Head of caudate nucleus (tissue), 42 donors: Measurements from ENCODE around the gene TMEM63A.
"Not testable (repeated sequence)": the region's sequence is repeated elsewhere in the genome, so short reads cannot be mapped to it uniquely, and the experiment has no call there.

ENCODE experiments used
- DNase-seq, 42 donors: peaks; one replicate each; pipeline versions ENCODE4 v3.0.0 to v3.0.0-alpha.2; 2020 to 2021; ENCODE audit warnings: mixed read lengths in 7 of 42
- intact Hi-C: fragments of 100-400 bp; cut with DNase I; formaldehyde crosslinking; loops from one replicate; pipeline ENCODE4 v1.15.0; 2022

Gene TMEM63A

GRCh38 chr1:225852413-225853124 lies 29.6 kb downstream of the TMEM63A start:
- intact Hi-C loops = no loop called here
- DNase-seq = no peak

GRCh38 chr1:225851805-225852204 lies 30.4 kb downstream of the TMEM63A start:
- no peak for DNase-seq
- intact Hi-C loops = no loop called here

- intact Hi-C loops = no loop called here
- DNase-seq = no peak
These were observed 31.8 kb downstream of the TMEM63A start for GRCh38 chr1:225850370-225850769.

- peak in 32 of 42 donors; percentile 31 to 80 (median 52) for DNase-seq
- intact Hi-C loops = no loop called here
These were observed 32.3 kb downstream of the TMEM63A start for GRCh38 chr1:225849925-225850324.

- intact Hi-C loops = no loop called here
- DNase-seq = peak; percentile 41 to 86 (median 72)
These were observed 33.9 kb downstream of the TMEM63A start for GRCh38 chr1:225848030-225848955.

- no peak for DNase-seq
- intact Hi-C loops = no loop called here
These were observed 34.6 kb downstream of the TMEM63A start for GRCh38 chr1:225847610-225848009.

- DNase-seq = peak in 6 of 42 donors; percentile 24 to 64 (median 44)
- intact Hi-C loops = no loop called here
These were observed 35.6 kb downstream of the TMEM63A start for GRCh38 chr1:225846331-225847310.

GRCh38 chr1:225845571-225846259 lies 36.5 kb downstream of the TMEM63A start:
- DNase-seq = peak; percentile 33 to 83 (median 59)
- intact Hi-C loops = no loop called here

- no peak for DNase-seq
- intact Hi-C loops = no loop called here
These were observed 37.1 kb downstream of the TMEM63A start for GRCh38 chr1:225845097-225845496.

GRCh38 chr1:225844236-225845061 lies 37.7 kb downstream of the TMEM63A start:
- intact Hi-C loops = no loop called here
- peak in 4 of 42 donors; percentile 33 to 56 (median 40) for DNase-seq

- intact Hi-C loops = no loop called here
These were observed 38.8 kb downstream of the TMEM63A start for GRCh38 chr1:225843426-225843795.

GRCh38 chr1:225842788-225843425 lies 39.3 kb downstream of the TMEM63A start:
- no peak for DNase-seq
- intact Hi-C loops = no loop called here

More at GRCh38 chr1:225843426-225843795, 38.8 kb downstream of the TMEM63A start:
- DNase-seq = no peak

GRCh38 chr1:225842074-225842473 lies 40.1 kb downstream of the TMEM63A start:
- intact Hi-C loops = no loop called here
- DNase-seq = no peak

GRCh38 chr1:225840713-225841112 lies 41.5 kb downstream of the TMEM63A start:
- no peak for DNase-seq
- intact Hi-C loops = no loop called here

- intact Hi-C loops = no loop called here
- DNase-seq = no peak
These were observed 42.0 kb downstream of the TMEM63A start for GRCh38 chr1:225840223-225840610.

GRCh38 chr1:225838793-225839192 lies 43.4 kb downstream of the TMEM63A start:
- no peak for DNase-seq

GRCh38 chr1:225836296-225836695 lies 45.9 kb downstream of the TMEM63A start:
- DNase-seq, intact Hi-C loops: not testable (repeated sequence)

More at GRCh38 chr1:225838793-225839192, 43.4 kb downstream of the TMEM63A start:
- intact Hi-C loops = no loop called here
